ENCODE data around the gene ARL14EP. TPM values are rescaled to one million over a fixed set of nuclear protein-coding genes. Genes with fewer than 3 reads are reported as not detected.
A peak's percentile ranks its signal among the peaks of the same experiment; 100 is the strongest.

ARL14EP gene
- total RNA-seq, 2 donors from 2014 or later, result 22.2 to 25.3 TPM

GRCh38 chr11:30321321-30321720, 1.6 kb upstream of the ARL14EP start:
- H3K36me3 Mint-ChIP-seq (ENCODE audit: low read depth), result no peaks in the 10 kb centered on the region
- no peak for TF ChIP-seq CTCF (conservative IDR thresholded peaks at IDR 0.05)
- H3K4me3 ChIP-seq (ENCODE audit: low read length), result no peak overlapping the region
- H3K9me3 ChIP-seq (ENCODE audit: control insufficient read depth, low read length), result no peaks in the 10 kb centered on the region
- no peak overlapping the region for H3K9ac ChIP-seq (ENCODE audit: extremely low read depth, low read length, poor library complexity, severe bottlenecking)
- H3K9me3 Mint-ChIP-seq, result no peaks in the 10 kb centered on the region
- peaks cover 12% of the 10 kb centered on the region for H3K4me1 Mint-ChIP-seq
- WGBS, 2 experiments (ENCODE audit: insufficient coverage in 1 of 2, insufficient read length in 1 of 2), result 97 to 100% methylated on average over 2 to 4 of the region's 4 CpGs
- peaks cover 14% of the 10 kb centered on the region for H3K27me3 ChIP-seq (ENCODE audit: control insufficient read depth, insufficient read depth, low read length, poor library complexity, severe bottlenecking)
- peaks cover 3% of the 10 kb centered on the region for H3K4me1 ChIP-seq (ENCODE audit: control insufficient read depth, insufficient read depth, low read length)
- no peak overlapping the region for H3K4me3 Mint-ChIP-seq
- H3K36me3 ChIP-seq (ENCODE audit: control insufficient read depth, insufficient read depth, low read length), result peaks cover 3% of the 10 kb centered on the region
- DNase-seq, result no peak
- H3K27ac ChIP-seq (ENCODE audit: low read depth, low read length), result no peak overlapping the region
- H3K27ac Mint-ChIP-seq, result no peak overlapping the region
- H3K27me3 Mint-ChIP-seq (ENCODE audit: insufficient read depth), result peaks cover 13% of the 10 kb centered on the region

- peaks cover 9% of the 10 kb centered on the region for H3K27me3 ChIP-seq (ENCODE audit: control insufficient read depth, insufficient read depth, low read length, poor library complexity, severe bottlenecking)
- Mint-ChIP-seq H3K27ac (no peak overlapping the region), H3K27me3 (ENCODE audit: insufficient read depth) (peaks cover 11% of the 10 kb centered on the region), H3K4me3 (peak overlapping the region; percentile 90), H3K9me3 (no peaks in the 10 kb centered on the region), H3K4me1 (peaks cover 12% of the 10 kb centered on the region), H3K36me3 (ENCODE audit: low read depth) (peaks cover 2% of the 10 kb centered on the region)
- peaks cover 10% of the 10 kb centered on the region for H3K36me3 ChIP-seq (ENCODE audit: control insufficient read depth, insufficient read depth, low read length)
- TF ChIP-seq CTCF (conservative IDR thresholded peaks at IDR 0.05), result no peak
- H3K9me3 ChIP-seq (ENCODE audit: control insufficient read depth, low read length), result no peaks in the 10 kb centered on the region
- no peak overlapping the region for H3K27ac ChIP-seq (ENCODE audit: low read depth, low read length)
- peaks cover 3% of the 10 kb centered on the region for H3K4me1 ChIP-seq (ENCODE audit: control insufficient read depth, insufficient read depth, low read length)
- DNase-seq, result no peak
- H3K4me3 ChIP-seq (ENCODE audit: low read length), result peak overlapping the region; percentile 99
- WGBS, 2 experiments (ENCODE audit: insufficient coverage in 1 of 2, insufficient read length in 1 of 2), result 76 to 77% methylated on average over 6 of the region's 6 CpGs
- H3K9ac ChIP-seq (ENCODE audit: extremely low read depth, low read length, poor library complexity, severe bottlenecking), result no peak overlapping the region
Measured at GRCh38 chr11:30322191-30322590, 713 bp upstream of the ARL14EP start.

- no peak for TF ChIP-seq CTCF (conservative IDR thresholded peaks at IDR 0.05)
- H3K27me3 ChIP-seq (ENCODE audit: control insufficient read depth, insufficient read depth, low read length, poor library complexity, severe bottlenecking), result no peaks in the 10 kb centered on the region
- H3K36me3 ChIP-seq (ENCODE audit: control insufficient read depth, insufficient read depth, low read length), result peaks cover 19% of the 10 kb centered on the region
- Mint-ChIP-seq H3K36me3 (ENCODE audit: low read depth) (peaks cover 10% of the 10 kb centered on the region), H3K27me3 (ENCODE audit: insufficient read depth) (no peaks in the 10 kb centered on the region), H3K9me3 (no peaks in the 10 kb centered on the region), H3K27ac (no peak overlapping the region), H3K4me3 (no peak overlapping the region), H3K4me1 (peaks cover 12% of the 10 kb centered on the region)
- 90 to 93% methylated on average over 2 of the region's 2 CpGs for WGBS, 2 experiments (ENCODE audit: insufficient coverage in 1 of 2, insufficient read length in 1 of 2)
- DNase-seq, result no peak
- H3K9me3 ChIP-seq (ENCODE audit: control insufficient read depth, low read length), result no peaks in the 10 kb centered on the region
- no peak overlapping the region for H3K4me3 ChIP-seq (ENCODE audit: low read length)
- peaks cover 3% of the 10 kb centered on the region for H3K4me1 ChIP-seq (ENCODE audit: control insufficient read depth, insufficient read depth, low read length)
- no peak overlapping the region for H3K9ac ChIP-seq (ENCODE audit: extremely low read depth, low read length, poor library complexity, severe bottlenecking)
- H3K27ac ChIP-seq (ENCODE audit: low read depth, low read length), result no peak overlapping the region
Measured at GRCh38 chr11:30326114-30326778, 3.3 kb downstream of the ARL14EP start.
